Adipocyte (in vitro differentiated cells): ENCODE measurements around the gene TTLL12.

ENCODE experiments used
- DNase-seq: peaks from one replicate; pipeline ENCODE4 v3.0.0-alpha.2; 2015; ENCODE audit warnings: low read depth
- H3K27me3 ChIP-seq: replicated peaks from 2 replicates; pipeline ENCODE4 v1.7.0; 2013; ENCODE audit warnings: mild to moderate bottlenecking, low read length, moderate library complexity; ENCODE audit not compliant: control insufficient read depth, insufficient read depth
- H3K36me3 ChIP-seq: 2 replicates; pipeline ENCODE4 v1.7.0; 2013; ENCODE audit warnings: low read length, mild to moderate bottlenecking, moderate library complexity; ENCODE audit not compliant: control insufficient read depth, insufficient read depth, severe bottlenecking
- H3K4me1 ChIP-seq: 2 replicates; pipeline ENCODE4 v1.7.0; 2013; ENCODE audit warnings: mild to moderate bottlenecking, low read length, moderate library complexity; ENCODE audit not compliant: control insufficient read depth, insufficient read depth
- H3K4me3 ChIP-seq: 2 replicates; pipeline ENCODE4 v1.7.0; 2013; ENCODE audit warnings: mild to moderate bottlenecking, low read length, moderate library complexity
- H3K9ac ChIP-seq: 2 replicates; pipeline ENCODE4 v1.7.0; 2013; ENCODE audit warnings: mild to moderate bottlenecking, low read length, moderate library complexity
- H3K9me3 ChIP-seq: 2 replicates; pipeline ENCODE4 v1.7.0; 2013; ENCODE audit warnings: mild to moderate bottlenecking, low read length, moderate library complexity; ENCODE audit not compliant: control insufficient read depth

TTLL12 gene

DNA sequence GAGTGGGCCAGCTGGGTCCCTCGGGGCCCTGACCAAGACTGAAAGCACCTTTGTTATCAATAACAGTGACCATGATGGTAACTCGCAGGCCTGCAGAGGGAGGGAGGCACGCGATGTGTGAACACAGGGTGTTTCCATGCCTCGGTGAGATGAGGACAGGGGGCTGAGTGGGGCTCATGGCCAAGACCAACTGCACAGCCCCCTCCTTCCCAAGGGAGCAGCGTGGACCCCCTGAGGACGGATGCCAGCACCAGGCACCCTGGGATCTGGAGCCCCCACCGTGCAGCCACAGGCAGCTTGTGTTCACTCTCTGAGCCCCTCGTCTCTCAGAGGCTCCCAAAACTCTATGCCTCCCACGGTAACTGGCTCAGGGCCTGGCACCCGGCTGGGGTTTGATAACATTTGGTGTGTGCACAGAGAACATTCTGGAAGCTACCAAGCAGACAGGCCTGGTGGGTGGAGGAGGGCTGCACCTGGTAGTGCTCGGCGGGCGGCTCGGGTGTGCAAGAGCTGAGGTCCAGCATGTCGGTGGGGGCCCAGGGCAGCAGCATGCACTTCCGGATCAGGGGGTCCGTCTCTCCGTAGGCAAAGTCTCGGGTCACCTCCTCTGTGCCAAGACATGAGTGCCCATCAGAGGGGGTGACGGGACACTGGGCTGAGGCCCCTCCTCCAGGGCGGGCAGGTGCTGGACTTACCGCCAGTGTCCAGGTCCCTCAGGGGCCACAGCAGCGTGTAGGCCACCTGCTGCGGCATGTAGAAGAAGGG, 7.6 kb downstream of the TTLL12 start:
- Histone ChIP-seq H3K36me3 (peaks cover 31% of the 10 kb centered on the region), H3K27me3 (no peaks in the 10 kb centered on the region), H3K9me3 (no peaks in the 10 kb centered on the region), H3K4me3 (no peak overlapping the region), H3K9ac (no peak overlapping the region), H3K4me1 (no peaks in the 10 kb centered on the region)
- no peak for DNase-seq

DNA sequence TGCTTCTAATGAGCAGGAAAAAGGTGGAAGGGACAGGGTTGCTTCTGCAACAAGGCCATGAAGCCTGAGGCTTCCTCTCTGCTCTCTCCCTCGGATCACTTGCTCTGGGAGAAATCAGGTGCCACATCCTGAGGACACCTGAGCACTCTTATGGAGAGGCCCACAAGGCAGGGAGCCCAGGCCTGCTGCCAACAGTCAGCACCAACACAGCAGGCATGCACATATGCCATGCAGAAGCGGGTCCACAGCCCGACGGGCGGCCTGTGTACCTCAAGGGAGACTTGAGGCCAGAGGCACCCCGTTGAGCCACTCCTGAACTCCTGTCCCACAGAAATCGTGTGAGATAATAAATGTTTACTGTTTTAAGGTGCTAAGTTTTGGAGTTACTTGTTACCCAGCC, 9.5 kb downstream of the TTLL12 start:
- Histone ChIP-seq H3K9ac (no peak overlapping the region), H3K9me3 (no peaks in the 10 kb centered on the region), H3K27me3 (no peaks in the 10 kb centered on the region), H3K4me1 (no peaks in the 10 kb centered on the region), H3K36me3 (peaks cover 47% of the 10 kb centered on the region), H3K4me3 (no peak overlapping the region)
- no peak for DNase-seq

- Histone ChIP-seq H3K36me3 (peaks cover 61% of the 10 kb centered on the region), H3K4me1 (no peaks in the 10 kb centered on the region), H3K9ac (no peak overlapping the region), H3K9me3 (no peaks in the 10 kb centered on the region), H3K27me3 (no peaks in the 10 kb centered on the region), H3K4me3 (no peak overlapping the region)
- no peak for DNase-seq
Measured at GRCh38 chr22:43176090-43176489, 10.8 kb downstream of the TTLL12 start.

DNA sequence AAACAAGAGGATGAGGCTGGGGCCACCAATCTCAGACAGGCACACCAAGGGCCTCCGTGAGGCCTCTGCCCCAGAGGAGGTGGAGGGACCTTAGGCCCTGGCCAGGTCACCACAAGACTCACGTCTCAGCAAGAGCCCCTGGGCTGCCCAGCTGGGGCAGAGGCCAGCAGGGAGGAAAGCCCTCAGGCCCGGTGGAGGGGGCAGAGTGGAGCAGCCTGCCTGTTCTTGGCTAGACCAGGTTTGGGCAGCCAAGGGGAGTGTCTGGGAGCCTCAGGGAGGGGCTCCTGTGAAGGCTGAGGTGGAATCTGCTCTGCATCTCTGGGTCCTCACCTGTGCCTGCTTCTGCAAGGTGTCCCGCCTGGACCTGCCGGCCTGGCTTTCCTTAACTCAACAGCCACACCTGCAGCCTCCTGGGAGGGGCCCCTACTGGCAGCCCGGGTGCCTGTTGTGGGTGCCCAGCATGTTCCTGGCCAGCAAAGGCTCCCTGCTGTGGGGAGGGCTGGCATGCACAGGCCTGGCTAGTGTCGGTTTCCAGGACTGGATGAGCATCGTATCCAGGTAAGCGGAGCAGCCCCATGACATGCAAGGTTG, 11.9 kb downstream of the TTLL12 start:
- Histone ChIP-seq H3K9ac (no peak overlapping the region), H3K27me3 (no peaks in the 10 kb centered on the region), H3K4me3 (no peak overlapping the region), H3K9me3 (no peaks in the 10 kb centered on the region), H3K36me3 (peaks cover 69% of the 10 kb centered on the region), H3K4me1 (no peaks in the 10 kb centered on the region)
- no peak for DNase-seq

DNA sequence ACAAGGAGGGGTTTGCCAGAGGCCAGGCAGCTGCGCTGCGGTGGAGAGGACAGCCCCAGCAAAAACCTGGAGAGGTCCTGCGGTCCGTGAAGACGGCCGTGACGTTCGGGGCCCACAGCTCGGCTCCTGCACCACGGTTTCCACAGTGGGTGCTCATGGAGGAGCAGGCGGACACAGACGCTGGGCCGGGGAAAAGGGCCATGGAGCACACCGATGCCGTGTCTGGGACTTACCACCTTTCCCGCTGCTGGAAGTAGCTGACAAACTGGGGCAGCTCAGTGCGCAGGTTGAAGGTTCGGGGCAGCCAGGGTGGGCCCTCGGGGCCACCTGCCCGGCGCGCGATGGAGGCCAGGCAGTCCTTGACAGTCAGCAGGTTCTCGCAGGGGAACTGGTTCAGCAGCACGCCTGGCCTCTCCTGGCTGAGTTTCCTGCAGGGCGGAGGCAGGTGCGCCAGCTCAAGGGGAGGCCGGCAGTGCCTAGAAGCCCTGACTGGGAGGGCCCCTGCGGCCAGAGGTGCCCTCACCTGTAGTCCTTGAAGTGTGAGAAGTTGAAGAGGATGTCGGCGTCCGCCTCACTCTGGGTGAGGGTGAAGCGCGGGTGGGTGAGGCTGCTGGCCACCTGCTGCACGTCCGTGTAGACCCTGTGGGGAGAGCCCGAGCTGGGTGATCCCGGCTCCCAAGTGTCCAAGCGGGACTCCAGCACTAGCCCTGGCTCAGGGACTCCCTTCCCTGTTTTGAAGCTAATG, 12.8 kb downstream of the TTLL12 start:
- Histone ChIP-seq H3K4me1 (no peaks in the 10 kb centered on the region), H3K27me3 (no peaks in the 10 kb centered on the region), H3K4me3 (no peak overlapping the region), H3K9me3 (no peaks in the 10 kb centered on the region), H3K9ac (no peak overlapping the region), H3K36me3 (peaks cover 62% of the 10 kb centered on the region)
- no peak for DNase-seq

- no peak overlapping the region for H3K4me3 ChIP-seq
- H3K36me3 ChIP-seq: peaks cover 56% of the 10 kb centered on the region
- H3K9ac ChIP-seq: no peak overlapping the region
- H3K27me3 ChIP-seq: no peaks in the 10 kb centered on the region
- no peak for DNase-seq
- H3K4me1 ChIP-seq: peaks cover 5% of the 10 kb centered on the region
- H3K9me3 ChIP-seq: no peaks in the 10 kb centered on the region
Measured at GRCh38 chr22:43173566-43173965, 13.4 kb downstream of the TTLL12 start.

GRCh38 chr22:43172191-43172590, 14.7 kb downstream of the TTLL12 start:
- DNase-seq: no peak
- H3K9me3 ChIP-seq: no peaks in the 10 kb centered on the region
- H3K36me3 ChIP-seq: peaks cover 55% of the 10 kb centered on the region
- H3K9ac ChIP-seq: no peak overlapping the region
- peaks cover 11% of the 10 kb centered on the region for H3K4me1 ChIP-seq
- H3K4me3 ChIP-seq: no peak overlapping the region
- no peaks in the 10 kb centered on the region for H3K27me3 ChIP-seq

DNA sequence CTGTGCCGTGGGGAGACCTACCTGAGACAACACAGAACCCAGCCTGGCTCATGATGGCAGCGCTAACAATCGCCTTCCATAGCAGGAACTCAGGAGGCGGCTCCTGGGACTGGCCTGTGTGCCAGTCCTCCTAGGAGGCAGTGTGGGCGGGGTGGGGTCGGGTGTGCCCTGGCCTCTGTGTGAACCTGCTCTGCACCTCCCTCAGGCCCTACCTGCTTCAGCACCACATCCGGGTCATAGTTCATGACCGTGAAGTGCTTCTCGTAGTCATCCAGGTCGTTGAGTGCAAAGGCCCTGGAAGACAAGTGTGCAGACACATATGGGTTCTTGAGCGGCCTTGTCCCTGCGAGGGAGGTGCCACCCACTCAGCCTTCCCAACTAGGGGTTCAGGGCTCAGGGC, 15.3 kb downstream of the TTLL12 start:
- no peak for DNase-seq
- H3K4me3 ChIP-seq: no peak overlapping the region
- H3K9me3 ChIP-seq: no peaks in the 10 kb centered on the region
- peaks cover 55% of the 10 kb centered on the region for H3K36me3 ChIP-seq
- no peaks in the 10 kb centered on the region for H3K27me3 ChIP-seq
- H3K9ac ChIP-seq: no peak overlapping the region
- peaks cover 11% of the 10 kb centered on the region for H3K4me1 ChIP-seq

DNA sequence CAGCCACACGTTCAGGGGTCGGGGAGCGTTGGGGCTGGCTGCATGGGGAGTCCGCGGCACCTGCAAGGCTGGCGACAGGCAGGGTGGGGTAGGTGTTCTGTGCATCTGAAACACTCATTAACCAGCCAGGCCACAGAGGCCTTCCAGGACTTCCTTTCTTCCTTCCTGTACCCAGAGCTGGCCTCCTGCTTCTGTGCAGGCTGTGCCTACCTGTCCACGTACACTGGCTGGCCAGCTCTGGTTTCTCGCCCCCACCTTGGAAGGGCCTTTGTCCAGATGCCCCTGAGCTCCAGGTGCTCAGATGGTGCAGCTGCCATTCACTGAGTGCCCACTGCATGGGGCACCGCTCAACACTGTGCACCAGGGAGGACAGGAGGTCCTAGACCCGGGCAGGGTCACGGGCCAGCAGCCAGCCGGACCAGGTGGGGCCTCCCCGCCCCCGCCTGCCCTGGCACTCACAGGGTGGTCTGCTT, 15.9 kb downstream of the TTLL12 start:
- Histone ChIP-seq H3K4me1 (peaks cover 11% of the 10 kb centered on the region), H3K9me3 (no peaks in the 10 kb centered on the region), H3K27me3 (no peaks in the 10 kb centered on the region), H3K9ac (no peak overlapping the region), H3K4me3 (no peak overlapping the region), H3K36me3 (peaks cover 52% of the 10 kb centered on the region)
- DNase-seq: no peak

DNA sequence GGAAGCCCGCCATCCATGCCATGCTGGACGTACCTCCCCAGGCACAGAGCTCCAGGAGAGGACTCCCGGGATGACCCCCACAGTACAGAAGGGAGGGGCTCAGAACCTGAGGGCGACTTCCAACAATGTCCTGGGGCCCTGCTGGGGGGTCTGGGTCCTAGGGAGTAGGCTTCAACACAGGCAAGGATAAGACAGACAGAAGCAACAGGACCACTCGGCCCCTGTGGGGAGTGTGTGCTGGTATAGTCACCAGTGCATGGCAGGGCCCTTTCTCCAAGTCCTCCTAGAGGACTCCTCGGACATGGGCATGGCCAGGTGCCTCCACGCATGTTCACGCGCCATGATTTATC, 16.8 kb downstream of the TTLL12 start:
- DNase-seq: no peak
- no peaks in the 10 kb centered on the region for H3K9me3 ChIP-seq
- H3K9ac ChIP-seq: no peak overlapping the region
- peaks cover 11% of the 10 kb centered on the region for H3K4me1 ChIP-seq
- H3K4me3 ChIP-seq: no peak overlapping the region
- H3K27me3 ChIP-seq: no peaks in the 10 kb centered on the region
- H3K36me3 ChIP-seq: peaks cover 45% of the 10 kb centered on the region

- Histone ChIP-seq H3K36me3 (peaks cover 41% of the 10 kb centered on the region), H3K27me3 (no peaks in the 10 kb centered on the region), H3K9me3 (no peaks in the 10 kb centered on the region), H3K9ac (no peak overlapping the region), H3K4me3 (no peak overlapping the region), H3K4me1 (peaks cover 11% of the 10 kb centered on the region)
- DNase-seq: no peak
Measured at GRCh38 chr22:43169310-43170130, 17.4 kb downstream of the TTLL12 start.
